ENCODE data around the gene RNF182.

Gene RNF182

DNA sequence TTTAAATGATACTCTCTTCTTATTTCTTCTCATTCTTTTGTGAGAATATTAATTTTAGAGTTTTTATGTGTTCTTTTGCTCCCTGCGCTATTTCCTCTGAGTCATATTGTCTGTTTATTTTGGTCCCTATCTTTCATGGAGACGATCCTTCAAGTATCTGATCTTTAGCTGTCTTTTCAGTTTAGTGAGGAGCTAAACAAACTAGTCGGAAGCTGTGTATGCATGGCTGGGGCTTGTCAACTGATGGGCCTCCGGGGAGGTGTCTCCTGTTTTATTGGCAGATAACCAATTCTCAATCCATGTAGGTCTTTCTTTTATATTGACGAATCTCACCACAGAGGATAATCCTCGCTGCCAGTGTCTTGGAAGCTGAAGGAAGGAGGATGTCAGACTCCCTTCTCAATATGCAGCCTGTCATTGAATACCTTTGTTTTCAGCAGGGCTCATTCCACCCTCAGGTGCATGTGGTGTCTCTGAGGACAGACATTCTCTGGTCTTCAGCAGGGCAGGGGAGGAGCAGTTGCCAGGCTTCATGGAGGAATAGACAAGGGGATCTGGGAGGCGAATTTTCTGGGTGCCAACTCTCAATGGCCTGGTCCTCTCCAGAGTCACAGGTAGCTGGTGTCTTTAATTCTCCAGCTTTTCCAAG is 64.9 kb downstream of the RNF182 start:
- Histone ChIP-seq H3K4me3 (ENCODE audit: low read length) (no peak overlapping the region), H3K27me3 (ENCODE audit: control insufficient read depth, insufficient read depth, low read length) (no peaks in the 10 kb centered on the region), H3K36me3 (ENCODE audit: control insufficient read depth, low read depth, low read length) (no peaks in the 10 kb centered on the region), H3K4me1 (ENCODE audit: control insufficient read depth, low read depth, low read length) (no peaks in the 10 kb centered on the region), H3K9me3 (ENCODE audit: control insufficient read depth, low read depth, low read length) (no peaks in the 10 kb centered on the region), H3K9ac (ENCODE audit: low read length) (no peak overlapping the region), H3K27ac (ENCODE audit: low read length) (no peak overlapping the region)

DNA sequence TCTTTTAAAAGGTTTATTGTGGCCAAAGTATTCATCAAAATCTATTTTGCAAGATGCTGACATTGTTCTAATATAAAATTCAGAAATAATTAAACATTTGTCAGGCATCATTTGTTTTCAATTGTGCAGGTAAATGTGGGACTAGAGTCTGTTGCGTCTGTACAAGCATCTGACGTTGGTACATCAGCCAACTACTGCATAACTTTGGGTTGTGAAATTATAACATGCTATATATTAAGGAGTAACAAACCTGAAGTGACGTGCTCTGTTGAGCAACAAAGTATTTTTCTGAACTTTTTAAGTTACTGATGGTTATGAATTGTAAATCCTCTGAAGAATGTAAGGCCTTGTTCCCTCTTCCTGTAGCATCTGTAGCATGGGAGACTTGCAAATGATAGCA is 66.0 kb downstream of the RNF182 start:
- no peak overlapping the region for H3K4me3 ChIP-seq (ENCODE audit: low read length)
- no peak overlapping the region for H3K9ac ChIP-seq (ENCODE audit: low read length)
- H3K36me3 ChIP-seq (ENCODE audit: control insufficient read depth, low read depth, low read length) = no peaks in the 10 kb centered on the region
- no peaks in the 10 kb centered on the region for H3K4me1 ChIP-seq (ENCODE audit: control insufficient read depth, low read depth, low read length)
- H3K27ac ChIP-seq (ENCODE audit: low read length) = no peak overlapping the region
- no peaks in the 10 kb centered on the region for H3K27me3 ChIP-seq (ENCODE audit: control insufficient read depth, insufficient read depth, low read length)
- no peaks in the 10 kb centered on the region for H3K9me3 ChIP-seq (ENCODE audit: control insufficient read depth, low read depth, low read length)

DNA sequence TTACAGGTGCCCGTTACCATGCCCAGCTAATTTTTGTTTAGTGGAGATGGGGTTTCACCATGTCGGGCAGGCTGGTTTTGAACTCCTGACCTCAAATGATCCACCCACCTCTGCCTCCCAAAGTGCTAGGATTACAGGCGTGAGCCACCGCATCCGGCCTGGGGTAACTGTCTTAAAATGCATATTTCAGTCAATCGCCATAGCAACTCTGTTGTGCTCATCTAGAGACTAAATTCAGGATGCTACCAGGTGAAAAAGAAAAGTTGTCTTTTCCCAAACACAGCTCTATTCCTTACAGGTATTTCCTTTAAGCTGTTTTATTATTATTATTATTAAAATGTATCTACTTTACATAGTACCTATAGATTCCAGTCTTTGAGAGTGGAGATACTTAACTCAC is 66.6 kb downstream of the RNF182 start:
- Histone ChIP-seq H3K36me3 (ENCODE audit: control insufficient read depth, low read depth, low read length) (no peaks in the 10 kb centered on the region), H3K4me1 (ENCODE audit: control insufficient read depth, low read depth, low read length) (no peaks in the 10 kb centered on the region), H3K27me3 (ENCODE audit: control insufficient read depth, insufficient read depth, low read length) (no peaks in the 10 kb centered on the region), H3K4me3 (ENCODE audit: low read length) (no peak overlapping the region), H3K27ac (ENCODE audit: low read length) (no peak overlapping the region), H3K9me3 (ENCODE audit: control insufficient read depth, low read depth, low read length) (no peaks in the 10 kb centered on the region), H3K9ac (ENCODE audit: low read length) (no peak overlapping the region)

DNA sequence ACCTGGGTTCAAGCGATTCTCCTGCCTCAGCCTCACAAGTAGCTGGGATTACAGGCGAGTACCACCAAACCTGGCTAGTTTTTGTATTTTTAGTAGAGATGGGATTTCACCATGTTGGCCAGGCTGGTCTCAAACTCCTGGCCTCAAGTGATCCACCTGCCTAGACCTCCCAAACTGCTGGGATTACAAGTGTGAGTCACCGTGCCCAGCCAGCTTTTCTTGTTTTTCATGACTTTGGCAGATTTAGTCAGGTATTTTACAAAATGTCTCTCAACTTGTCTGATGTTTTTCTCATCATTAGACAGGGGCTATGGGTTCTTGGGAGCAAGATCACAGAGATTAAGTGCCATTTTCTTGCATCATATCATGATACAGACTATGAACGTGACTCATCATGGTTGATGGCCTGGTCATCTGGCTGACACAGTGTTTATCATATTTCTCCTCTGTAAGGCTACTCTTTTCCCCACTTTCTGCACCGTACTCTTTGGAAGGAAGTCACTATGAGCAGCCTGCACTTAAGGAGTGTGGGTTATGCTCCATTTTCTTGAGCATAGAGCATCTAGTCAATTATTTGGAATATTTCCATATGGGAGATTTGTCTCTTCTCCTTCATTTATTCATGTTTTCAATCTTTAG is 67.8 kb downstream of the RNF182 start:
- H3K9me3 ChIP-seq (ENCODE audit: control insufficient read depth, low read depth, low read length) = no peaks in the 10 kb centered on the region

DNA sequence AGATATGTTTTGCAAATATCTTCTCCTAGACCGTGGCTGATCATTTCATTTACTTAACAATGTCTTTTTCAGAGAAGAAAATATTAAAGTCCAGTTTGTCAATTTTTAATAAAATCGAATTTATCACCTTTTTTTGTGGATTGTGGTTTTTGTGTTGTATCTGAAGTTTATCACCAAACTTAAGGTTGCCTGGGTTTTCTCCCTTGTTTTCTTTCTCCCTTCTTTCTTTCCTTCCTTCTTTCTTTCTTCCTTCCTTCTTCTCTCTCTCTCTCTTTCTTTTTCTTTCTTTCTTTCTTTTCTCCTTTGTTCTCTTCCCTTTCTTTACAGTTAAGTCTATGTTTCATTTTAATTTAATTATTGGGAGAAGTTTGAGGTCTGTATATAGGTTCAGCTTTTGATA is 68.7 kb downstream of the RNF182 start:
- Histone ChIP-seq H3K27me3 (ENCODE audit: control insufficient read depth, insufficient read depth, low read length) (no peaks in the 10 kb centered on the region), H3K27ac (ENCODE audit: low read length) (no peak overlapping the region), H3K36me3 (ENCODE audit: control insufficient read depth, low read depth, low read length) (no peaks in the 10 kb centered on the region), H3K4me1 (ENCODE audit: control insufficient read depth, low read depth, low read length) (no peaks in the 10 kb centered on the region), H3K4me3 (ENCODE audit: low read length) (no peak overlapping the region), H3K9ac (ENCODE audit: low read length) (no peak overlapping the region), H3K9me3 (ENCODE audit: control insufficient read depth, low read depth, low read length) (no peaks in the 10 kb centered on the region)

More for the DNA sequence above, 67.8 kb downstream of the RNF182 start:
- no peaks in the 10 kb centered on the region for H3K36me3 ChIP-seq (ENCODE audit: control insufficient read depth, low read depth, low read length)
- H3K27me3 ChIP-seq (ENCODE audit: control insufficient read depth, insufficient read depth, low read length) = no peaks in the 10 kb centered on the region
- no peak overlapping the region for H3K4me3 ChIP-seq (ENCODE audit: low read length)
- H3K9ac ChIP-seq (ENCODE audit: low read length) = no peak overlapping the region
- no peak overlapping the region for H3K27ac ChIP-seq (ENCODE audit: low read length)
- H3K4me1 ChIP-seq (ENCODE audit: control insufficient read depth, low read depth, low read length) = no peaks in the 10 kb centered on the region

DNA sequence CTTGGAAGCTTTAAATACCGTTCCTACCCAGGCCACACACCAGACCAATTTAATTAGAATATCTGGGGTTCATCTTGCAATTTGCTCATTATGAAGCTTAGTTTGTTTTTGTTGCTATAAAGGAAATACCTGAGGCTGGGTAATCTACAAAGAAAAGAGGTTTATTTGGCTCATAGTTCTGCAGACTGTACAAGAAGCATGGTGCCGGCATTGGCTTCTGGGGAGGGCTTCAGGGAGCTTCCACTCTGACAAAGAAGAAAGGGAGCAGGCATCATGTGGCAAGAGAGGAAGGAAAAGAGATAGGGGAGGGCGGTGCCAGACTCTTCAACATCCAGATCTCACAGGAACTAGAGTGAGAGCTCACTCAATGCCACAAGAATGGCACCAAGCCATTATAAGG is 73.6 kb downstream of the RNF182 start:
- no peak overlapping the region for H3K4me3 ChIP-seq (ENCODE audit: low read length)
- H3K4me1 ChIP-seq (ENCODE audit: control insufficient read depth, low read depth, low read length) = no peaks in the 10 kb centered on the region
- no peaks in the 10 kb centered on the region for H3K27me3 ChIP-seq (ENCODE audit: control insufficient read depth, insufficient read depth, low read length)
- H3K9me3 ChIP-seq (ENCODE audit: control insufficient read depth, low read depth, low read length) = no peaks in the 10 kb centered on the region
- H3K9ac ChIP-seq (ENCODE audit: low read length) = no peak overlapping the region
- no peaks in the 10 kb centered on the region for H3K36me3 ChIP-seq (ENCODE audit: control insufficient read depth, low read depth, low read length)
- no peak overlapping the region for H3K27ac ChIP-seq (ENCODE audit: low read length)

DNA sequence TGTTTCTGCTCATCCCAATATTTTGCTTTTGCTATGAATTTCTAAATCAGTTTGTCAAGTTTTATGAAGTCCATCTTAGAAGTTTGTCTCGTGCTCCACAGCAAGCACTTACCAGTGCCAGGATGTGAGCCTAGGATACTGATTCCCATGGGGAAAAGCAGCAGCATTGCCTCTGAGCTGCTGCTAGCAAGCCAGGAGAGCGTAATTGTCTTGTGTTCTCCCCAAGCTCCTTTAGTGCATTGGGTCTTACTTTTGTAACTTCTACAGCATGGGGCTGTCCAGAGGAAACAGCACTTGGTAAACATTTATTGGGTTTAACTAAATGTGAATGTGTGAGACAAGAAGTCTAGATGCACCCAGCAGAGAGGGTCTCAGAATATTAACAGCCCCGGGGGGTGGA is 76.1 kb downstream of the RNF182 start:
- H3K27ac ChIP-seq (ENCODE audit: low read length) = no peak overlapping the region

DNA sequence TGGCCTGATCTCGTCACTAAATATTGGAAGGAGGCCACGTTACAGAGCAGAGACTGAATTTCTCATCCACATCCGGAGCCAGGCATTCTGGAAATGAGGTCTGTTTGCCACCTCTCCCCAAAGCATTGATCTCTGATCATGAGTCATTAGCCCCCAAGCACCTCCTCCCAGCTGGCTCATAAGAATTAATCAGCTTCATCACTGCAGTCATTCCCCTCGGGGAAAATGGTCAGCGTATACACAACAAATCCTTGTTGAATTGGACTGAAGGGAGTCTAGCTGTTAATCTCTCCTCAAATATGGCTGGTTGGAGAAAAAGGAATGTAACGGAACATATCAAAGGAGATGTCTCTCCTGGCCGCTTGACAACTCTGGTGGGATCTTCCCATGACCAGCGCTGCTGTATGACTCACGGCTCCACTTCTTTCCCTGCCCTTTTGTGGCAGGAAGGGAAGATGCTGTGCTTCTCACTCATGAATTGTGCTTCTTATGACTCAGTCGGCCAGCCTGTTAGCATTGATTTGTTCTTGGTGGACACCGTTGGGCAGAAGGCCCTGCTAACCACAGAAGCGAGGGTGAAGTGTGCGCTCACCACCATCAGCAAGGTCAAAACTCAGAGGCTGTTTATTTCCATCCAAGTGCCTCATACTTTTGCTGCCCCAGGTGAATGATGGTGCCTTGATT is 76.7 kb downstream of the RNF182 start:
- Histone ChIP-seq H3K9me3 (ENCODE audit: control insufficient read depth, low read depth, low read length) (no peaks in the 10 kb centered on the region), H3K27ac (ENCODE audit: low read length) (no peak overlapping the region), H3K36me3 (ENCODE audit: control insufficient read depth, low read depth, low read length) (no peaks in the 10 kb centered on the region), H3K9ac (ENCODE audit: low read length) (no peak overlapping the region), H3K27me3 (ENCODE audit: control insufficient read depth, insufficient read depth, low read length) (no peaks in the 10 kb centered on the region), H3K4me3 (ENCODE audit: low read length) (no peak overlapping the region), H3K4me1 (ENCODE audit: control insufficient read depth, low read depth, low read length) (peaks cover 10% of the 10 kb centered on the region)

More for the DNA sequence above, 76.1 kb downstream of the RNF182 start:
- H3K9ac ChIP-seq (ENCODE audit: low read length) = no peak overlapping the region
- H3K27me3 ChIP-seq (ENCODE audit: control insufficient read depth, insufficient read depth, low read length) = no peaks in the 10 kb centered on the region
- no peak overlapping the region for H3K4me3 ChIP-seq (ENCODE audit: low read length)
- peaks cover 10% of the 10 kb centered on the region for H3K4me1 ChIP-seq (ENCODE audit: control insufficient read depth, low read depth, low read length)
- no peaks in the 10 kb centered on the region for H3K9me3 ChIP-seq (ENCODE audit: control insufficient read depth, low read depth, low read length)
- H3K36me3 ChIP-seq (ENCODE audit: control insufficient read depth, low read depth, low read length) = no peaks in the 10 kb centered on the region

DNA sequence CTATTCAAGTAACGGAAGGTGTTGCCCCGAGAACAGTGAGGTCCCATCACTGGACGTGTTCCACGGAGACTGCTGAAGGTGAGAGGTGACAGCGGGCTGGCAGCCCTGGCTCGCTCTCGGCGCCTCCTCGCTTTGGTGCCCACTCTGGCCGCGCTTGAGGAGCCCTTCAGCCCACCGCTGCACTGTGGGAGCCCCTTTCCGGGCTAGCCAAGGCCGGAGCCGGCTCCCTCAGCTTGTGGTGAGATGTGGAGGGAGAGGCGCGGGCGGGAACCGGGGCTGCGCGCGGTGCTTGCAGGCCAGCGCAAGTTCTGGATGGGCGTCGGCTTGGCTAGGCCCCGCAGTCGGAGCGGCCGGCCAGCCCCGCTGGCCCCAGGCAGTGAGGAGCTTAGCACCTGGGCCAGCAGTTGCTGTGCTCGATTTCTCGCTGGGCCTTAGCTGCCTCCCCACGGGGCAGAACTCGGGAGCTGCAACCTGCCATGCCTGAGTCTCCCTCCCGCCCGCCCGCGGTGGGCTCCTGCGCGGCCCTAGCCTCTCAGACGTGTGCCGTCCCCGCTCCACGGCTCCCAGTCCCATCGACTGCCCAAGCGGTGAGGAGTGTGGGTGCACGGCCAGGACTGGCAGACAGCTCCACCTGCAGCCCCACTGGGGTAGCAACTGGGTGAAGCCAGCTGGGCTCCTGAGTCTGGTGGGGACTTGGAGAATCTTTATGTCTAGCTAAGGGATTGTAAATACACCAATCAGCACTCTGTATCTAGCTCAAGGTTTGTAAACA is 77.6 kb downstream of the RNF182 start:
- Histone ChIP-seq H3K27ac (ENCODE audit: low read length) (no peak overlapping the region), H3K36me3 (ENCODE audit: control insufficient read depth, low read depth, low read length) (no peaks in the 10 kb centered on the region), H3K27me3 (ENCODE audit: control insufficient read depth, insufficient read depth, low read length) (no peaks in the 10 kb centered on the region), H3K9me3 (ENCODE audit: control insufficient read depth, low read depth, low read length) (no peaks in the 10 kb centered on the region), H3K4me3 (ENCODE audit: low read length) (no peak overlapping the region), H3K4me1 (ENCODE audit: control insufficient read depth, low read depth, low read length) (peaks cover 10% of the 10 kb centered on the region), H3K9ac (ENCODE audit: low read length) (no peak overlapping the region)

DNA sequence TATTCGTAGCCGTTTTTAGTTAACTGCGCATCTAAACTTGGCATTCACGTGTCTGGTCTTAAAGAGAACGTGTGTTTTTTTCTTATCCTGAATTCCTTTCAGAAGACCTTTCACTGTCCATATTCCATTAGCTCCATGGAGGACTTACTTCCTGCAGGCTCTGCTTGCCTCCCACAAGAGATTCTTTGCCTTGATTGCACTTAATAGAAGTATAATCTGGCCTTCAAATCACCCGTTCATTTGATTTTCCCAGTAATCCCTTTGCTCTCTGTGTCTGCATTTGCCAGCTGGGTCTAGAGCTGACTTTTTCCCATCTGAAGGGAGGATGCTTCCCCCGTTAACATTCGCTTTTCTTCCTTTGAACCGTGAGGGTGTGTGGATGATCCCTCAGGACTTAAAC is 79.5 kb downstream of the RNF182 start:
- no peak overlapping the region for H3K4me3 ChIP-seq (ENCODE audit: low read length)
- no peaks in the 10 kb centered on the region for H3K9me3 ChIP-seq (ENCODE audit: control insufficient read depth, low read depth, low read length)
- no peak overlapping the region for H3K9ac ChIP-seq (ENCODE audit: low read length)
- no peaks in the 10 kb centered on the region for H3K36me3 ChIP-seq (ENCODE audit: control insufficient read depth, low read depth, low read length)
- no peaks in the 10 kb centered on the region for H3K27me3 ChIP-seq (ENCODE audit: control insufficient read depth, insufficient read depth, low read length)
- peaks cover 15% of the 10 kb centered on the region for H3K4me1 ChIP-seq (ENCODE audit: control insufficient read depth, low read depth, low read length)
- H3K27ac ChIP-seq (ENCODE audit: low read length) = no peak overlapping the region

DNA sequence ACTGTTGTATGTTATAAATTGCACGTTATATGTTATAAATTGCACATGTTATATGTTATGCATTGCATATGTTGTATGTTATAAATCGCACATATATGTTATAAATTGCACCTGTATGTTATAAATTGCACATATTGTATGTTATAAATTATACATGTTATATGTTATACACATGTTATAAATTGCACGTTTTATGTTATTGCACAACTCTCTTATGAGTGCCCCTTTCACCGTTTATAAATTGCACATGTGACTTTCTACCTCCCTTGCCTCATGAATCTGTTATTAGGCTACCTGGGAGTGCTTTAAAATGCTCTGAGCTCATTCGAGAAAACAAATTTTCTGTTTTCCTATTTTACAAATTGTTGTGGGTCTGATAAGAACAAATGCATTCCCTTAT is 84.1 kb downstream of the RNF182 start:
- Histone ChIP-seq H3K27ac (ENCODE audit: low read length) (no peak overlapping the region), H3K9me3 (ENCODE audit: control insufficient read depth, low read depth, low read length) (no peaks in the 10 kb centered on the region), H3K4me1 (ENCODE audit: control insufficient read depth, low read depth, low read length) (peaks cover 24% of the 10 kb centered on the region), H3K4me3 (ENCODE audit: low read length) (no peak overlapping the region), H3K9ac (ENCODE audit: low read length) (no peak overlapping the region), H3K27me3 (ENCODE audit: control insufficient read depth, insufficient read depth, low read length) (no peaks in the 10 kb centered on the region), H3K36me3 (ENCODE audit: control insufficient read depth, low read depth, low read length) (no peaks in the 10 kb centered on the region)

Data from iPS-18a (cell line).